HCT116 (cell line): ENCODE results near the gene SLC29A1. TPM values are rescaled to one million over a fixed set of nuclear protein-coding genes. Genes with fewer than 3 reads are reported as not detected.
A peak's percentile ranks its signal among the peaks of the same experiment; 100 is the strongest.

Experiments used
- ATAC-seq: fragments of 200-7000 bp; cut with Tn5 transposase; 2 replicates; pipeline ENCODE4 v1.9.1; 2020; ENCODE audit warnings: mild to moderate bottlenecking, moderate library complexity
- BruUV-seq: library from RNA; stranded (reverse); fragments of 400-500 nt; replicated peaks from 2 replicates; lab custom pipeline; 2021; lab: Mats Ljungman, UMichigan
- CTCF ChIA-PET: fragments of 300-600 bp; sonication (Branson Sonifier 250); formaldehyde crosslinking; loops from one replicate; lab custom pipeline; 2021; ENCODE audit warnings: antibody characterized with exemption; lab: Charles Lee
- POLR2A ChIA-PET: fragments of 300-600, 350-600 bp; sonication (Branson Sonifier 250); formaldehyde crosslinking; loops from one replicate; lab custom pipeline; 2021; ENCODE audit warnings: antibody characterized with exemption; lab: Charles Lee
- RAD21 ChIA-PET, 2 experiments: fragments of 300-600 bp; sonication (Branson Sonifier 250); formaldehyde crosslinking; loops; one replicate each; lab custom pipeline; 2023; ENCODE audit warnings: low total read pairs in 2 of 2; ENCODE audit not compliant: uncharacterized antibody in 2 of 2, unreplicated experiment in 2 of 2, low non-redundant PET in 1 of 2; lab: Charles Lee
- DNase-seq: peaks from one replicate; pipeline ENCODE4 v3.0.0-alpha.2; 2010; ENCODE audit warnings: low read depth, low spot score
- H2AFZ ChIP-seq: fragments of 200-600 bp; shearing (Covaris generic), sonication (generic); 2 replicates; pipeline ENCODE4 v1.6.1; 2017; ENCODE audit warnings: low read depth, mixed run types, mixed read lengths, antibody characterized with exemption, low read length; ENCODE audit not compliant: poor library complexity, severe bottlenecking
- H3K27ac ChIP-seq: 2 replicates; pipeline ENCODE4 v1.5.1; 2012; ENCODE audit warnings: low read depth, low read length
- H3K27me3 ChIP-seq: fragments of 200-600 bp; sonication (generic); 2 replicates; pipeline ENCODE4 v1.6.1; 2016; ENCODE audit warnings: mixed run types, low read length, mixed read lengths; ENCODE audit not compliant: insufficient read depth
- H3K36me3 ChIP-seq, 2 experiments: fragments of 200-500 bp in 1 of 2; fragments of 200-600 bp in 1 of 2; sonication (Bioruptor generic) in 1 of 2; sonication (generic) in 1 of 2; 2 replicates each; pipeline versions ENCODE4 v1.5.1 to v1.6.1; 2014 to 2016; ENCODE audit warnings: low read length in 2 of 2, inconsistent platforms in 1 of 2, mixed read lengths in 1 of 2, mixed run types in 1 of 2; ENCODE audit not compliant: insufficient read depth in 2 of 2, control insufficient read depth in 1 of 2
- H3K4me1 ChIP-seq, 2 experiments: fragments of 200-600 bp in 1 of 2; sonication (generic) in 1 of 2; 2 replicates each; pipeline versions ENCODE4 v1.5.1 to v1.6.1; 2012 to 2017; ENCODE audit warnings: low read length in 2 of 2, inconsistent platforms in 1 of 2, mild to moderate bottlenecking in 1 of 2, mixed read lengths in 1 of 2, mixed run types in 1 of 2, moderate library complexity in 1 of 2; ENCODE audit not compliant: insufficient read depth in 2 of 2, control insufficient read depth in 1 of 2
- H3K4me2 ChIP-seq: fragments of 200-600 bp; sonication (generic); 2 replicates; pipeline ENCODE4 v1.6.1; 2017; ENCODE audit warnings: mixed run types, low read length, mixed read lengths
- H3K4me3 ChIP-seq, 2 experiments: fragments of 200-600 bp in 1 of 2; sonication (generic) in 1 of 2; replicated peaks in 1 of 2; 2 replicates each; pipeline ENCODE4 v1.5.1; 2011 to 2016; ENCODE audit warnings: low read length in 2 of 2, control low read depth in 1 of 2, low read depth in 1 of 2, mild to moderate bottlenecking in 1 of 2, mixed read lengths in 1 of 2, mixed run types in 1 of 2
- H3K79me2 ChIP-seq: fragments of 200-600 bp; sonication (generic); 2 replicates; pipeline ENCODE4 v1.6.1; 2017; ENCODE audit warnings: mild to moderate bottlenecking, mixed run types, low read length, moderate library complexity, mixed read lengths; ENCODE audit not compliant: insufficient read depth
- H3K9ac ChIP-seq: fragments of 200-600 bp; sonication (generic); 2 replicates; pipeline ENCODE4 v1.6.1; 2016; ENCODE audit warnings: low read length, mixed read lengths
- H3K9me2 ChIP-seq: fragments of 200-600 bp; sonication (generic), shearing (Covaris generic); 2 replicates; pipeline ENCODE4 v1.6.1; 2017; ENCODE audit warnings: mixed run types, mild to moderate bottlenecking, moderate library complexity; ENCODE audit not compliant: insufficient read depth
- H3K9me3 ChIP-seq, 2 experiments: fragments of 200-500 bp in 1 of 2; fragments of 200-600 bp in 1 of 2; sonication (Bioruptor generic) in 1 of 2; sonication (generic) in 1 of 2; 2 replicates each; pipeline ENCODE4 v1.6.1; 2014 to 2017; ENCODE audit warnings: low read length in 2 of 2, mixed read lengths in 2 of 2, inconsistent platforms in 1 of 2, low read depth in 1 of 2, mild to moderate bottlenecking in 1 of 2, mixed run types in 1 of 2, moderate library complexity in 1 of 2; ENCODE audit not compliant: control insufficient read depth in 1 of 2, insufficient read depth in 1 of 2
- H4K20me1 ChIP-seq: fragments of 200-600 bp; sonication (generic), shearing (Covaris generic); 2 replicates; pipeline ENCODE4 v1.6.1; 2017; ENCODE audit warnings: mixed run types, mild to moderate bottlenecking, moderate library complexity; ENCODE audit not compliant: insufficient read depth
- ELF1 ChIP-seq: IDR thresholded peaks from 2 replicates; pipeline ENCODE4 v1.6.1; 2012; ENCODE audit warnings: low read depth, borderline replicate concordance
- EZH2phosphoT487 ChIP-seq: fragments of 200-600 bp; IDR thresholded peaks from 2 replicates; pipeline ENCODE4 v1.6.1; 2018; ENCODE audit warnings: antibody characterized with exemption, borderline replicate concordance
- JUND ChIP-seq: IDR thresholded peaks from 2 replicates; pipeline ENCODE4 v1.6.1; 2012
- POLR2AphosphoS5 ChIP-seq: IDR thresholded peaks from 2 replicates; pipeline ENCODE4 v1.6.1; 2011; ENCODE audit warnings: mild to moderate bottlenecking, low read depth, low read length, moderate library complexity
- RAD21 ChIP-seq: IDR thresholded peaks from 2 replicates; pipeline ENCODE4 v1.6.1; 2012; ENCODE audit warnings: low read depth, mild to moderate bottlenecking
- intact Hi-C: fragments of 100-400 bp; cut with micrococcal nuclease; formaldehyde crosslinking; loops from 2 replicates; pipeline ENCODE4 v1.10.0; 2022
- total RNA-seq: library from RNA; stranded (reverse); gene quantifications from one replicate; pipeline ENCODE4 v1.2.1, GENCODE V29; 2021; ENCODE audit not compliant: unreplicated experiment
- TF ChIP-seq, protein P1 (sequence below): IDR thresholded peaks from 2 replicates; pipeline ENCODE4 v1.6.1; 2012; ENCODE audit warnings: low read depth

SLC29A1 gene
- total RNA-seq, 1 experiment from 2014 or later, result 67.6 TPM

DNA sequence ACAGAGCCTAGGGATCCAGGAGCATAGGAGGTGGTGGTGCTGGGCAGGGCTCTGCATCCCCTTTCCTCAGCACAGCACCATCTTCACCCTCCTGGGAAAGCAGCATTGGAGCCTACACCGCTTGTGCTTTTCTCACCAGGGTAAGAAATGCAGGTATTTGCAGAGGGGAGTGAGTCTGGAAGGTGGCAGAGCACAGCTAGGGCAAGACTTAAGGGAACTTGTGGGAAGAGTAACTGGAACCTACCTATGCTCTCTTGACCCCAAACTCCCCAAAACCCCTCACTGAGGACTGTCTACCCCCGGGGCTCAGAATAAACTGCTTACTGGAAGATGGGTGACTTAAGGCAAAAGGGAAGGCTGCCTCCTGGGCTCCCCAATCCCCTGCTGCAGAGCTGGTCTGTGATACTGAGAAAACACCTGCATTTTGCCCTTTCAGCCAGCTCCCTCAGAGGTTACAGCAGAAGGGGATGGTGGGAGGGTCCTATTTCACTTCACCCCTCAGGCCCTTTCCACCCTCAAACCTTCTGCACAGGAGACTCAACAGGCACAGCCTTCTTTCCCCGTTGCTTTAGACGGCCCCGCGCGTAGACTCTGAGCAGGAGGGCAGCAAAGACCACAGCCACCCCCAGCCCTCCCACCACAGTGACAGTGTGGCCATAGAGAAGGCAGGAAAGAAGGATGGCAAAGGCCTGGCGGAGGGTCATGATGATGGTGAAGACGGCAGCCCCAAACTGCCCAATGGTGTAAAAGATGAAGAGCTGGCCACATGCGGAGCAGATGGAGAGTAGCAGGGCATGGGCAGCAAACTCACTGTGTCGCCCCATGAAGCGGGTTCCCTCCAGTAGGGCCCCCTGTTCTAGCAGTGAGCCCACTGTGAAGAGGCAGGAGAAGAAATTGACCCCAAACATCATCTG is 31.1 kb downstream of the SLC29A1 start (continued):
- TF ChIP-seq, protein P1, sequence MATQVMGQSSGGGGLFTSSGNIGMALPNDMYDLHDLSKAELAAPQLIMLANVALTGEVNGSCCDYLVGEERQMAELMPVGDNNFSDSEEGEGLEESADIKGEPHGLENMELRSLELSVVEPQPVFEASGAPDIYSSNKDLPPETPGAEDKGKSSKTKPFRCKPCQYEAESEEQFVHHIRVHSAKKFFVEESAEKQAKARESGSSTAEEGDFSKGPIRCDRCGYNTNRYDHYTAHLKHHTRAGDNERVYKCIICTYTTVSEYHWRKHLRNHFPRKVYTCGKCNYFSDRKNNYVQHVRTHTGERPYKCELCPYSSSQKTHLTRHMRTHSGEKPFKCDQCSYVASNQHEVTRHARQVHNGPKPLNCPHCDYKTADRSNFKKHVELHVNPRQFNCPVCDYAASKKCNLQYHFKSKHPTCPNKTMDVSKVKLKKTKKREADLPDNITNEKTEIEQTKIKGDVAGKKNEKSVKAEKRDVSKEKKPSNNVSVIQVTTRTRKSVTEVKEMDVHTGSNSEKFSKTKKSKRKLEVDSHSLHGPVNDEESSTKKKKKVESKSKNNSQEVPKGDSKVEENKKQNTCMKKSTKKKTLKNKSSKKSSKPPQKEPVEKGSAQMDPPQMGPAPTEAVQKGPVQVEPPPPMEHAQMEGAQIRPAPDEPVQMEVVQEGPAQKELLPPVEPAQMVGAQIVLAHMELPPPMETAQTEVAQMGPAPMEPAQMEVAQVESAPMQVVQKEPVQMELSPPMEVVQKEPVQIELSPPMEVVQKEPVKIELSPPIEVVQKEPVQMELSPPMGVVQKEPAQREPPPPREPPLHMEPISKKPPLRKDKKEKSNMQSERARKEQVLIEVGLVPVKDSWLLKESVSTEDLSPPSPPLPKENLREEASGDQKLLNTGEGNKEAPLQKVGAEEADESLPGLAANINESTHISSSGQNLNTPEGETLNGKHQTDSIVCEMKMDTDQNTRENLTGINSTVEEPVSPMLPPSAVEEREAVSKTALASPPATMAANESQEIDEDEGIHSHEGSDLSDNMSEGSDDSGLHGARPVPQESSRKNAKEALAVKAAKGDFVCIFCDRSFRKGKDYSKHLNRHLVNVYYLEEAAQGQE, result no peak

DNA sequence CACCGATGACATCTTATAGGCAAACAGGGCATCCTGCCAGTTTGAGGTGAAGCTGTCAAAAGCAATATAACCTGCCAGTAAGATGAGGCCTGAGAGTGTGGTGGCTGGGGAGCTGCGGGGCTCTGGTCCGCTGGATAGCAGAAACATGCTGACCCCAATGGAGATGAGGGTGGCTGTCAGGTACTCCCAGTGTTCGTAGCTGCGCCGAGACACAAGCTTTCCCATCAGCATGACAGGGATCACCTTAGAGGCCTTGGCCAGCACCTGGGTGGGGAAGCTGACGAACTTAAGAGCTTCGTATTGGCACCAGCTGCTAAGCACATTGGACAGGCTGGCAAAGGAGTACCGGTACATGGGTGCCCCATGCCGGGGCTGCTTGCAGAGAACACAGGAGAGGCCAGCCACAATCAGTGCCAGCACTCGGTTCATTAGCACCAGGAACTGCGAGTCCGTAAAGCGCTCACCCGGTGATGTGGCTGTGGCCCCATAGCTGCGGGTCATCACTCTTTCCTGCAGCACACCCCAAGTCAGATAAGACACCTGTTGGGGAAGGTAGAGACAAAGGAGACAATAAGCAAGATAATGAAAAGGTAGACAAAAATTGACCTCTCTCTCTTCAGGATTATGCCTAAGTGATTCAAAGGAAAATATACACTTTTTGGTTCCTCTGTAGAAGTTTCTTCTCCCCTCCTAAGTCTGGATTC is 31.9 kb downstream of the SLC29A1 start:
- DNase-seq, result no peak
- H4K20me1 ChIP-seq, result peaks cover 41% of the 10 kb centered on the region; the same call in 1 of the 2 replicates
- CTCF ChIA-PET, result interaction anchor here (0.8 to 2.2 kb wide), 6 partner anchors 9 to 159 kb away, joined by 3 to 7 read pairs (median 4); no protein-coding TSS in a partner anchor
- TF ChIP-seq POLR2AphosphoS5 (peak; percentile 67), JUND (no peak), RAD21 (no peak), ELF1 (no peak), EZH2phosphoT487 (no peak)
- TF ChIP-seq, all 23 proteins: peak for 1
- Histone ChIP-seq H3K4me3 (peak overlapping the region; percentile 59 to 92; a peak in 2 of 4 replicates), H3K4me2 (peak overlapping the region; percentile 99), H2AFZ (no peak overlapping the region), H3K79me2 (peaks cover 42% of the 10 kb centered on the region), H3K9ac (peak overlapping the region; percentile 93), H3K9me3 (no peaks in the 10 kb centered on the region), H3K27me3 (no peaks in the 10 kb centered on the region), H3K4me1 (peaks cover 2 to 25% of the 10 kb centered on the region in 2 experiments; a peak in 3 of 4 replicates), H3K27ac (peak overlapping the region; percentile 95), H3K36me3 (peaks cover 35 to 47% of the 10 kb centered on the region in 2 experiments), H3K9me2 (no peaks in the 10 kb centered on the region)
- POLR2A ChIA-PET, result interaction anchor here (1.1 to 3.4 kb wide), 3 partner anchors 9 to 13 kb away, joined by 3 to 74 read pairs (median 4); partner anchors contain the start of gene HSP90AB1
- RAD21 ChIA-PET, result no interaction called here
- intact Hi-C loops, result no loop called here
- BruUV-seq, result no TSS peak
- ATAC-seq, result peak; percentile 6; the same call in 1 of the 2 replicates
